Stimulated activated CD8-positive, alpha-beta memory T cell treated with anti-CD3 and anti-CD28 coated beads, Interleukin-15, amount 100 ng/mL, for 1 hour (primary cell): ENCODE measurements around the gene DDX10.
"Not testable (repeated sequence)": the region's sequence is repeated elsewhere in the genome, so short reads cannot be mapped to it uniquely, and the experiment has no call there.

Experiments used
- DNase-seq: peaks from one replicate; pipeline ENCODE4 v3.0.0-alpha.2; 2020; ENCODE audit warnings: low read depth

Gene DDX10

GRCh38 chr11:108774037-108774730 is 109.3 kb downstream of the DDX10 start:
- DNase-seq = no peak

GRCh38 chr11:108775324-108775723 is 110.5 kb downstream of the DDX10 start:
- DNase-seq = no peak

- not testable (repeated sequence) for DNase-seq
These were observed 114.3 kb downstream of the DDX10 start for GRCh38 chr11:108779147-108779546.

- no peak for DNase-seq
These were observed 115.2 kb downstream of the DDX10 start for GRCh38 chr11:108780119-108780518.

- no peak for DNase-seq
These were observed 117.1 kb downstream of the DDX10 start for GRCh38 chr11:108781946-108782345.

GRCh38 chr11:108786281-108786990 is 121.6 kb downstream of the DDX10 start:
- DNase-seq = no peak

- no peak for DNase-seq
These were observed 122.2 kb downstream of the DDX10 start for GRCh38 chr11:108787105-108787504.

- DNase-seq = no peak
These were observed 123.8 kb downstream of the DDX10 start for GRCh38 chr11:108788565-108789199.

GRCh38 chr11:108790501-108791299 is 125.8 kb downstream of the DDX10 start:
- DNase-seq = no peak

- no peak for DNase-seq
These were observed 128.3 kb downstream of the DDX10 start for GRCh38 chr11:108793138-108793537.

GRCh38 chr11:108793611-108794010 is 128.7 kb downstream of the DDX10 start:
- no peak for DNase-seq

- no peak for DNase-seq
These were observed 131.7 kb downstream of the DDX10 start for GRCh38 chr11:108796551-108796950.

GRCh38 chr11:108797578-108798100 is 132.8 kb downstream of the DDX10 start:
- DNase-seq = no peak

- DNase-seq = no peak
These were observed 137.6 kb downstream of the DDX10 start for GRCh38 chr11:108802492-108802891.

- no peak for DNase-seq
These were observed 138.9 kb downstream of the DDX10 start for GRCh38 chr11:108803776-108804175.

GRCh38 chr11:108804511-108804910 is 139.6 kb downstream of the DDX10 start:
- DNase-seq = no peak

GRCh38 chr11:108805030-108805429 is 140.2 kb downstream of the DDX10 start:
- no peak for DNase-seq

GRCh38 chr11:108807262-108807661 is 142.4 kb downstream of the DDX10 start:
- DNase-seq = no peak

GRCh38 chr11:108813086-108813485 is 148.2 kb downstream of the DDX10 start:
- DNase-seq = no peak

- DNase-seq = no peak
These were observed 153.1 kb downstream of the DDX10 start for GRCh38 chr11:108817976-108818375.

GRCh38 chr11:108818971-108819370 is 154.1 kb downstream of the DDX10 start:
- DNase-seq = no peak

- no peak for DNase-seq
These were observed 155.1 kb downstream of the DDX10 start for GRCh38 chr11:108819957-108820356.
